BE2C (cell line): ENCODE measurements around the gene RFX2.
"Not testable (repeated sequence)": the region's sequence is repeated elsewhere in the genome, so short reads cannot be mapped to it uniquely, and the experiment has no call there.

Source experiments
- DNase-seq: peaks from one replicate; pipeline ENCODE4 v3.0.0-alpha.2; 2020
- H3K27me3 ChIP-seq: fragments of 250-450 bp; sonication (Bioruptor Pico); 2 replicates; pipeline ENCODE4 v1.5.1; 2020; ENCODE audit warnings: mild to moderate bottlenecking
- H3K36me3 ChIP-seq: fragments of 250-450 bp; sonication (Bioruptor Pico); 2 replicates; pipeline ENCODE4 v1.5.1; 2020; ENCODE audit warnings: mild to moderate bottlenecking
- H3K4me1 ChIP-seq: fragments of 250-450 bp; sonication (Bioruptor Pico); 2 replicates; pipeline ENCODE4 v1.5.1; 2020
- H3K4me3 ChIP-seq: 2 replicates; pipeline ENCODE4 v1.5.1; 2011; ENCODE audit warnings: low read depth, low read length
- H3K9me3 ChIP-seq: fragments of 250-450 bp; sonication (Bioruptor Pico); 2 replicates; pipeline ENCODE4 v1.5.1; 2020
- CTCF ChIP-seq: IDR thresholded peaks from 2 replicates; pipeline ENCODE4 v1.5.1; 2012; ENCODE audit warnings: mild to moderate bottlenecking, low read depth, low read length

Gene RFX2

GRCh38 chr19:5989388-5990074, 120.8 kb downstream of the RFX2 start:
- no peak for DNase-seq
- Histone ChIP-seq H3K4me1 (peaks cover 17% of the 10 kb centered on the region), H3K9me3 (no peaks in the 10 kb centered on the region; the same call in 1 of the 2 replicates), H3K36me3 (no peaks in the 10 kb centered on the region; the same call in 1 of the 2 replicates), H3K27me3 (no peaks in the 10 kb centered on the region), H3K4me3 (no peak overlapping the region)
- no peak for TF ChIP-seq CTCF

- DNase-seq, result no peak
- H3K27me3 ChIP-seq, result no peaks in the 10 kb centered on the region
Measured at GRCh38 chr19:5988517-5989387, 121.5 kb downstream of the RFX2 start.

GRCh38 chr19:5987077-5987818, 123.1 kb downstream of the RFX2 start:
- peak; percentile 97 for TF ChIP-seq CTCF
- peak; percentile 76 for DNase-seq
- H3K27me3 ChIP-seq, result no peaks in the 10 kb centered on the region
- peaks cover 2% of the 10 kb centered on the region; the same call in 1 of the 2 replicates for H3K4me1 ChIP-seq
- H3K4me3 ChIP-seq, result no peak overlapping the region
- no peaks in the 10 kb centered on the region for H3K36me3 ChIP-seq
- H3K9me3 ChIP-seq, result no peaks in the 10 kb centered on the region; the same call in 1 of the 2 replicates

More at GRCh38 chr19:5988517-5989387, 121.5 kb downstream of the RFX2 start:
- no peaks in the 10 kb centered on the region for H3K36me3 ChIP-seq
- TF ChIP-seq CTCF, result no peak
- no peak overlapping the region for H3K4me3 ChIP-seq
- no peaks in the 10 kb centered on the region; the same call in 1 of the 2 replicates for H3K9me3 ChIP-seq
- peaks cover 9% of the 10 kb centered on the region for H3K4me1 ChIP-seq

GRCh38 chr19:5985837-5986236, 124.5 kb downstream of the RFX2 start:
- DNase-seq, H3K27me3 ChIP-seq: not testable (repeated sequence)

GRCh38 chr19:5985098-5985783, 125.1 kb downstream of the RFX2 start:
- Histone ChIP-seq H3K4me3 (no peak overlapping the region), H3K4me1 (peaks cover 2% of the 10 kb centered on the region; the same call in 1 of the 2 replicates), H3K9me3 (no peaks in the 10 kb centered on the region), H3K36me3 (no peaks in the 10 kb centered on the region), H3K27me3 (no peaks in the 10 kb centered on the region)
- DNase-seq, result no peak
- no peak for TF ChIP-seq CTCF

More at GRCh38 chr19:5985837-5986236, 124.5 kb downstream of the RFX2 start:
- not testable (repeated sequence) for H3K4me3 ChIP-seq, H3K9me3 ChIP-seq, H3K36me3 ChIP-seq, H3K4me1 ChIP-seq

- Histone ChIP-seq H3K36me3 (no peaks in the 10 kb centered on the region), H3K9me3 (no peaks in the 10 kb centered on the region), H3K4me3 (no peak overlapping the region), H3K27me3 (no peaks in the 10 kb centered on the region), H3K4me1 (no peaks in the 10 kb centered on the region)
- no peak for TF ChIP-seq CTCF
- no peak for DNase-seq
Measured at GRCh38 chr19:5984600-5984999, 125.7 kb downstream of the RFX2 start.
